ENCODE results near the gene HTRA1.

The HTRA1 gene

GRCh38 chr10:122521011-122521410 is 59.7 kb downstream of the HTRA1 start:
- no peak for DNase-seq

GRCh38 chr10:122524811-122525210 is 63.5 kb downstream of the HTRA1 start:
- no peak for DNase-seq

- no peak for DNase-seq
These were observed 64.4 kb downstream of the HTRA1 start for GRCh38 chr10:122525788-122526187.

GRCh38 chr10:122526892-122527291 is 65.5 kb downstream of the HTRA1 start:
- no peak for DNase-seq

GRCh38 chr10:122530177-122530576 is 68.8 kb downstream of the HTRA1 start:
- no peak for DNase-seq

GRCh38 chr10:122531261-122531660 is 69.9 kb downstream of the HTRA1 start:
- DNase-seq = no peak

- peak; percentile 13 for DNase-seq
These were observed 70.6 kb downstream of the HTRA1 start for GRCh38 chr10:122531939-122532338.

GRCh38 chr10:122532601-122533296 is 71.4 kb downstream of the HTRA1 start:
- no peak for DNase-seq

GRCh38 chr10:122537545-122537944 is 76.2 kb downstream of the HTRA1 start:
- DNase-seq = no peak

GRCh38 chr10:122541541-122542002 is 80.2 kb downstream of the HTRA1 start:
- DNase-seq = no peak

- DNase-seq = no peak
These were observed 82.5 kb downstream of the HTRA1 start for GRCh38 chr10:122543676-122544445.

GRCh38 chr10:122544493-122544892 is 83.1 kb downstream of the HTRA1 start:
- no peak for DNase-seq

- DNase-seq = no peak
These were observed 84.9 kb downstream of the HTRA1 start for GRCh38 chr10:122546242-122546641.

GRCh38 chr10:122548407-122549085 is 87.2 kb downstream of the HTRA1 start:
- no peak for DNase-seq

- DNase-seq = no peak
These were observed 88.3 kb downstream of the HTRA1 start for GRCh38 chr10:122549636-122550035.

GRCh38 chr10:122550427-122550826 is 89.1 kb downstream of the HTRA1 start:
- DNase-seq = no peak

GRCh38 chr10:122550983-122551382 is 89.6 kb downstream of the HTRA1 start:
- DNase-seq = no peak

GRCh38 chr10:122551450-122551849 is 90.1 kb downstream of the HTRA1 start:
- no peak for DNase-seq

GRCh38 chr10:122553341-122553740 is 92.0 kb downstream of the HTRA1 start:
- DNase-seq = no peak

GRCh38 chr10:122554131-122555036 is 93.0 kb downstream of the HTRA1 start:
- DNase-seq = no peak

GRCh38 chr10:122555442-122555841 is 94.1 kb downstream of the HTRA1 start:
- DNase-seq = peak; percentile 25

GRCh38 chr10:122557516-122557915 is 96.2 kb downstream of the HTRA1 start:
- no peak for DNase-seq

GRCh38 chr10:122558452-122558851 is 97.1 kb downstream of the HTRA1 start:
- DNase-seq = no peak

Measured in NCI-H1092 treated with DMSO at 0.1 percent for 48 hours (cell line).